Measurements from ENCODE around the gene VPS8. TPM values are rescaled to one million over a fixed set of nuclear protein-coding genes. Genes with fewer than 3 reads are reported as not detected.

Gene VPS8
- total RNA-seq, 1 donor from 2014 or later, result 56.9 TPM

DNA sequence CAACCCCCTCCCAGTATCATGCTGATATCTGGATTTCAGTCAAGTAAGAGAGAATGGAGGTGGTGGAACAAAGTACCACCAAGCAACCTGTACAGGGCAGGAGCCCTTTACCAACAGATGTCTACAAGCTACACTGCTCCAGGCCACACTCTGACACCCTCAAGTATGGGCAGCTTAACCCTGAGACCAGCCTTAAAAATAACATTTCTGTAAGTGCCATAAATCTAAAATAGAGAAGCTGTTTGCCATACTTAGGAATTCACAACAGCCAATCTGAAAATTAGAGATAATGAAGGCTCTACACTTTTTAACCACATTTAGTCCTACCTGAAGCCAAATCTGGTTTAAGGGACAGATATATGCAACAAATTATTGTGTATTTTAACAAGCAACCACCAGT, 281.1 kb downstream of the VPS8 start:
- FAIRE-seq (no peak), DNase-seq (ENCODE audit: low read depth) (no peak)
- Histone ChIP-seq H3K36me3 (ENCODE audit: control insufficient read depth, insufficient read depth, low read length) (no peaks in the 10 kb centered on the region), H3K4me3 (ENCODE audit: low read depth, low read length) (no peak overlapping the region), H3K27me3 (ENCODE audit: control insufficient read depth, insufficient read depth, low read length) (peaks cover 4% of the 10 kb centered on the region)
- TF ChIP-seq, protein P1, sequence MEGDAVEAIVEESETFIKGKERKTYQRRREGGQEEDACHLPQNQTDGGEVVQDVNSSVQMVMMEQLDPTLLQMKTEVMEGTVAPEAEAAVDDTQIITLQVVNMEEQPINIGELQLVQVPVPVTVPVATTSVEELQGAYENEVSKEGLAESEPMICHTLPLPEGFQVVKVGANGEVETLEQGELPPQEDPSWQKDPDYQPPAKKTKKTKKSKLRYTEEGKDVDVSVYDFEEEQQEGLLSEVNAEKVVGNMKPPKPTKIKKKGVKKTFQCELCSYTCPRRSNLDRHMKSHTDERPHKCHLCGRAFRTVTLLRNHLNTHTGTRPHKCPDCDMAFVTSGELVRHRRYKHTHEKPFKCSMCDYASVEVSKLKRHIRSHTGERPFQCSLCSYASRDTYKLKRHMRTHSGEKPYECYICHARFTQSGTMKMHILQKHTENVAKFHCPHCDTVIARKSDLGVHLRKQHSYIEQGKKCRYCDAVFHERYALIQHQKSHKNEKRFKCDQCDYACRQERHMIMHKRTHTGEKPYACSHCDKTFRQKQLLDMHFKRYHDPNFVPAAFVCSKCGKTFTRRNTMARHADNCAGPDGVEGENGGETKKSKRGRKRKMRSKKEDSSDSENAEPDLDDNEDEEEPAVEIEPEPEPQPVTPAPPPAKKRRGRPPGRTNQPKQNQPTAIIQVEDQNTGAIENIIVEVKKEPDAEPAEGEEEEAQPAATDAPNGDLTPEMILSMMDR (IDR thresholded peaks at IDR 0.05; ENCODE audit: insufficient read depth, low read length, severe bottlenecking), result no peak

DNA sequence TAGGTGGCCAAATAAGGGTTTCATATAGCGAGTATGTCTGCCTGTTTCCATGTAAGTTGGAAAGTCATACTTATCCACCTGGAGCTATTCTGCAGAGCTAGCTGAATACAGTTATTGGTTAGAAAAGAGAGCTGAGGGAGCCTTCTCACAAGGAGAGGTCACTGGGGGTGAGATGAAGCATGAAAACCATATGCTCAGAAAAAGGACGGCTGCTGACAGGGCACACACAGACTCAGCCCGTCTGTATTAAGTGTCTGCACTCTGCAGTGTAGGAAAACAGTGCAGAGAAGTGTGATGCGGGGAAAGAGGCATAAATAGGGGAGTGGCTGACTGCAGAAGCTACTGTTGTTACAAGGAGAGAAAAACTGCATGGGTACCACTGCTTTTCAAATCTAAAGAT, 282.7 kb downstream of the VPS8 start:
- no peaks in the 10 kb centered on the region for H3K36me3 ChIP-seq (ENCODE audit: control insufficient read depth, insufficient read depth, low read length)
- H3K4me3 ChIP-seq (ENCODE audit: low read depth, low read length), result no peak overlapping the region
- TF ChIP-seq, protein P1 (IDR thresholded peaks at IDR 0.05; ENCODE audit: insufficient read depth, low read length, severe bottlenecking), result no peak
- FAIRE-seq, result no peak
- peaks cover 4% of the 10 kb centered on the region for H3K27me3 ChIP-seq (ENCODE audit: control insufficient read depth, insufficient read depth, low read length)
- DNase-seq (ENCODE audit: low read depth), result no peak

Other genes starting within 250 kb of the VPS8 start
- gene MAGEF1, start 100.1 kb upstream of the VPS8 start, total RNA-seq, result 14.2 and 15.1 TPM in 2 replicates